B cell (primary cell): ENCODE results near the gene WDFY2.

ENCODE experiments used
- CTCF ChIP-seq: fragments of 200-600 bp; IDR thresholded peaks from one replicate; pipeline ENCODE4 v1.8.0; 2022; ENCODE audit warnings: antibody characterized with exemption, mild to moderate bottlenecking
- EZH2 ChIP-seq: IDR thresholded peaks from 2 replicates; pipeline ENCODE4 v1.6.1; 2012; ENCODE audit warnings: borderline replicate concordance, low read depth, mild to moderate bottlenecking, moderate library complexity, low read length; ENCODE audit not compliant: insufficient read depth, poor library complexity, severe bottlenecking

GRCh38 chr13:51717786-51718398 lies 133.6 kb downstream of the WDFY2 start:
- TF ChIP-seq CTCF (no peak), EZH2 (no peak)
